Ureter (tissue), 1 donor: ENCODE data around the gene PRKCH. TPM values are rescaled to one million over a fixed set of nuclear protein-coding genes. Genes with fewer than 3 reads are reported as not detected.

Source experiments
- DNase-seq: peaks from one replicate; pipeline ENCODE4 v3.0.0-alpha.2; 2020; ENCODE audit warnings: low spot score
- total RNA-seq: library from RNA; stranded (reverse); gene quantifications from one replicate; pipeline ENCODE4 v1.2.4, GENCODE V29; 2023
- donor health status: DM: yes; HTN: yes; CAD: no.

PRKCH gene
- total RNA-seq, 1 donor from 2014 or later = 90.2 TPM

DNA sequence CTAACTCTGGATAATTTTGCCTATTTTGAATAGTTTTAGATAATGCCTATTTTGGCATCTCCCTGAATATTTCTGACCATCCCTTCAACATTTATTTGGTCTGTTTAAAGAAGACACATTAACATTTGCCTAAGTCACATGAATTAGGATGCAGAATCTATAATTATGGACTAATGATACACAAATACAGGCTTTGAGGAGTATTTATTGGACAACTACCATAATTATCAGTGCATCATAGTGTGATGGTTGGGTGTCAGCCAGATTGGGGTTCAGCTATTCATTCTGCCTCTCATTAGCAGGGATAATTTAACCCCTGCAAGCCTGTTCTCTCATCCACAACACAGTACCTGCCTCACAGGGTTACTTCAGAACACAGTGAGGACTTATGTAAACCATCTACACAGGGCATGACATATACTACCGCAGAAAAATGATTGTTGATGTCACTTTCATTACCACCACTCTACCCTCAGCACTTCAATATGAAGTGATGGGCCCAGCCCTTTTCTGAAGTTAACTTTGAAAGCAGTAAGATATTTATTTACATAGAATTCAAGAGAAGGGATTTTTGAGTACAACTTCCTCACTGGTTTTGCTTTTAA lies 14.4 kb downstream of the PRKCH start:
- no peak for DNase-seq

DNA sequence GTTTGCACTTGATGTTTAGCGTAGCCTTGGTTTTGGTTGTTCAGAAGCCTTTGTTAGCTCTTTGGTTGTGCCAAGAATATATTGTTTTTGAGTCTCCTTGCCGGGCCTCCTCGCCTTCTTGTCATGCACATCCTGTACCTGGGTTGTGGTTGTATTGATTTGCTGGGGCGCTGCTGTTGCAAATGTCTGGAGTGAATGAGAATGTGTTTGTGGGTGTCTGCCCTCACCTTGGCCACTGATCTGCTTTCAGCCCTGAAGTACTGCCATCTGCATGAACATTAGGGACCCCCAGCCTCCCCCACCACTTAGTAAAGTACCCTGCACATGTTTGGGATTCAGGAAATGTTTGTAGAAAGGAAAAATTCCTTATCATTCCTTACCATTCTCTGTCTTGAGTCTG lies 16.5 kb downstream of the PRKCH start:
- DNase-seq = no peak

DNA sequence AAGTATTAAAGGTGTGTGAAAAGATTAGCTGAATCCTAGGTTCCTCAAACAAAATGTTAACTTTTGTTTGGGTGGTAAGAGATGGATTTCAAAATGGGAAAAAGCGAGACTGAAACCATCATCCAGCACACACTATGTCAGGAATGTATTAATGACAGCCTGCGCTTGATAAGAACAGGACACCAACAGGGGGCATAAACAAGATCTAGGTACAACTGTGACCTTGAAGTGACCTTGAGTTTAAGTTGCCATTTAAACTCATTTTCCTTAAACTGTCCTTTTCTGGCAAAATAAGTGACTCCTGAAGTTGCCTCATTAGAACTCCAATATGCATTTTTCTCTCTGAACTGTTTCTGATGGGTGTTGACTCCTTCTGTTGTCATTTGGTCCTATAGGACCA lies 17.1 kb downstream of the PRKCH start:
- DNase-seq = no peak

DNA sequence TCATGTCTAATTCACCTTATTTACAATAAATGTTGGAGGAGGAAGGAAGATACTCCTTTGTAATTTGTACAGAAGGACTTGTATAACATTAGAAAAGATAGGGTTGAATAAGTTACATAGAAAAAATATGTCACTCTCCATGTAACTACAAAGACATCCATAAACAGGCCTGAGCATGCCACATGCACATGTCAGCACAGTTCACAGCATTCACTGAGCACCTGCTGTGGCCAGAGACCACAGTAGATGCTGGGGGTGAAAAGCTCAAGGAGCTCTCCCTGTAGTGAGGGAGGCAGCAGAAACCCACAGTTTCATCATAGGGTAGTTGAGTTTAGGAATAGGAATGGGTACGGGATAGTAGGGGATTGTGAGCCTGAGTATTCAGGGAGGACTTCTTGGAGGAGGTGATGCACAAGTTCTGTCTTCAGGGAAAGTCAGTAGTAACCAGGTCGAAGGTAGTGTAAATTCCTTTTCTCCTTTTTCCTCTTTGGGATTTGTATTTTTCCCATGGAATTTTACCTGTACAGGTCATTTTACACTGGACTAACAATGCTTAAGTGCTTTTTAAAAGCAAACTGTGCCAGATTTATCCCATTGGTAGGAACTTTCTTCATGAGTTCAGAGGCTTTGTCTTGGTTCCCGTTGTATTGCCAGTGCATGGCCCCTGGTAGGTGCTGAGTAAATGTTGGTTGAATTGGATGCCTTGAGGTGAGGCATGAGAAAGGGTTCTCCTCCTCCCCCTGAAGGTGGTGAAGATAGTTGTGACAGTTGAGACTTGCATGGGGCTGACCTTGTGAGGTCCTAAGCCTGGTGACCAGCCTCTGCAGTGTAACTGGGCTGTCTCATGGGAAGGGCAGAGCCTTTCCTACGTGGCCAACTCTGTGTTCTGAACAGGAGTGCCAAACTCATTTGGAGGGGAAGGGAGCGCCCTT lies 20.2 kb downstream of the PRKCH start:
- DNase-seq = no peak

DNA sequence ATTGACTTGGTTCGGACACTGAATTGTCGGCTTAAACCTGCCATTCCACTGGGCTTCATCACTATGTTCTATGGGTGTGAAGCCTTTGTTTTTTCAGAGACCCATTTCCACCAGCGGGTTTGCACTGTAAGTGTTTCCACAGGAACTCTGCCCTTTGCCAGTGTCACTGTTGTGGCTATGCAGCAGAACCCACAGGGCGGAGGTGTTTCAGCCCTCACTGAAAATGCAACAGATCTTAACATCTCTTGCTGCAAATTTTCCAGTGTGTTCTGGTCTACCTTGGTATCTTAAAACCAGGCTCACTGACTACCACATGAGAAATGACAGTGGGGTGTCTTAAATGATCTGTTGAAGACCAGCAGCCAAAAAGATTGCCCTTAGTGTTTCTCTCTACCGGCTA lies 21.1 kb downstream of the PRKCH start:
- DNase-seq = no peak

DNA sequence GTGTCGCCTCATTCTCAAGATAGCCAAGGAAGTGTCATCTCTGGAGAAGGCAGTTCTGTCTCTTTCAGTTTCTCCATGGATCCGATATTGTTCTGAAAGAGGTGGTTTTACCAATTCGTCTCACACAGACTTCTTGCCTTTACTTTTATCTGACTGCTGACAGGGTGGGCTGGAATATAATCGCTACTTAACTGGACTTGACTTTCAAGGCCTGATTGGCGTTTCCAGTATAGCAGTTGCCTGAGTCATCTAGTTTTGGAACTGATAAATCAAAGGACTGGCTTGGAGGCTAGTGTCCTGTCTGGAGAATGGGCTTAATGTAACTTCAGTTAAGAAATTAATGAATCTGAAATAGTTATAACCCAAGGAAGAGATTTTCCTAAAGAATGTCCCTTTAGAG lies 21.6 kb downstream of the PRKCH start:
- DNase-seq = no peak

DNA sequence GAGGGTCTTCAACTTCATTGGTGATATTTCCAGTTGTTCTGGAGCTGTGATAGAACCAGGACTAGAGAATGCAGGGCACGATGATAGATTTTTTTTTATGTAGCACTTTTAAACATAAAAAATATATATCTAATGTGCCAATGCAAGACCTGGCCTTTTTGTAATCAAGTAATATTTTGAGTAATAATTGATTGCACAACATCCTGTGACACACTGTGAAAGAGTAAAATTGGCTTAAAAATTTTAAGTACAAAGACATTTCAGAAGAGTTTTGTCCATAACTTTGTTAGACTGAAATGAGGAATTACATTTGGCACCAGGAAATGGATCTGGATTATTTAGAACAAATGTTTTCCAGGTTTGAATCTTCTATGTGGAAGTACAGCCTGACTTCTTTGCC lies 22.1 kb downstream of the PRKCH start:
- no peak for DNase-seq

DNA sequence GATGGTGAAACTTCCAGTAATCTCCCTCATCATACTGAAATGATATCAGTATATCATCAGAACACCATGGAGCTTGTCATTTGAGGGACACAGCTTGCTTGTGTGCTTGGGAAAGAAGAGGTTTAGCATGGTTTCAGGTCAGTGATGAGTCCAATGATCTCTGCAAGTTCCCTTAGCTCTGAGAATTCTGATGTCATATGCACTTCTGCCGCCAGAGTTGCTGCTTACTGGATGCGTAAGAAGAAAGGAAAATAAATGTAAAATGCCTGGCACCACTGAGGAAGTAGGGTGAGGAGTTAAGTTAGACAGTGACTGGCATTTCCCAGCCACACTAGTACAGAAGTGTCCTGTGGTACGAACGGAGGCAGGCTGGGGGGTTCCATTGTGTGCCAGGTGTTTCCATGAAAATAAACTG lies 22.6 kb downstream of the PRKCH start:
- no peak for DNase-seq

DNA sequence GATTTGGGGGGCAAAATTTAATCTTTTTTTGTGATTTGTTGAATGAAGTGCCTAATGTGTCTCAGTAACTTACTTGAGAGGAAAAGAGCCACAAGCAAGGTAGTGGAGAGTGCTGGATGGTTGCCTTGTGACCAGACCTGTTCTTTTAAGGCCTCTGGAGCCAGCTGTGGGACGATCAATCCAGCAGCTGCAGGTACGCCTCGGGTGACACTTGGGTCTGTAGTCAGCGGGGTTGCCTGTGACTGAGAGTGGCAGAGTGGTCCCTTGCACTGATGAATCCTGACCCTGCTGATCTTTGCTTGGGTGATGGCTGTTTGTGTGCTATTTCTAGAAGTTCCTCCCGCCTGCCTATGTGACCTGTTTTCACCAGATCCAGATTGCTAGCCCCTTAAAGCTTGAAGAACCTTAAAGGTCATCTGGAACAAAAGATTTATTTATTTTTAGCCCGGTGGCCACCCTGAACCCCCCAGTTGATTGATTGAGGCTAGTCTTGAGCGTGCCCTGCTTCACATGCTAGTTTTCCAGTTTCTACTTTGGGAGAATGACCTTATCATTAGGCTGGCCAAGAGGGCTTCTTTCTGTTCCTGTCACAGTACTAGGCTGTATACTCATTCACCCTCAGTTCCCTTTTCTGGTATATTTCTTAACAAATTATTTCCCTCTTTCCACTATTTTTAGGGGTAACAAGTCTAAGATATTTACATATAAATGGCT lies 23.2 kb downstream of the PRKCH start:
- no peak for DNase-seq

DNA sequence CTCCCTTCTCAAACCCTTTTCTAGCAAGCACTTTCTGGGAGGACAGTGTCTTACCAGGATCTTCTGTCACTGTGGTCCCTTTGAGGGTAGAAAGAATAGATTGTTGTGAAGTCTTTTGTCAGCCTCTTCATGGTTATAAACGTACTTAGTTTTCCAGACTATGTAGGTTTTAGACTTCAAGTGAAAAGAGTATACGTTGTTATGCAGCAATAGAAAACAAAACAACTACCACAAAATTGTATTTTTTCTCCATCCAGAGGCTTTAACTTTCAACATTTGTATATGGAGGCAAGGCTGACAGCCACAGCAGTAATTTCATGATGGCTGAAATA lies 23.7 kb downstream of the PRKCH start:
- no peak for DNase-seq

DNA sequence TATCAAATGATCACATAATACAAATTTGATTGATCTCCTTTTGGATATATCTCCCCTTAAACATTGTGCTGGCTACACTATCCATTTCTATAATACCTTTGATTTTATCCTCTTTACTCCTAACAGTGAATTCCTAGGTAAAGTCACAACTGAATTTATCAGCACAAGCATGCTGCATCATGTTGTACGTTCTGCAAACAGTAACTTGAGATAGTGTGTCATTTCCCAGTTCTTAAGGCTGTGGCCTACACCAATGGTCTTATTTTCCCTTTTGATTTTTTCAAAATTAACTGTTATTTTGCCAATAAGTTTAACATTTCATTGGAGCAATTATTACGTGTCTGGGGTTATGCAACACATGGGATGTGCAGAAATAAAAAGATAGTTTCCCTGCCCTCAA lies 24.8 kb downstream of the PRKCH start:
- no peak for DNase-seq

DNA sequence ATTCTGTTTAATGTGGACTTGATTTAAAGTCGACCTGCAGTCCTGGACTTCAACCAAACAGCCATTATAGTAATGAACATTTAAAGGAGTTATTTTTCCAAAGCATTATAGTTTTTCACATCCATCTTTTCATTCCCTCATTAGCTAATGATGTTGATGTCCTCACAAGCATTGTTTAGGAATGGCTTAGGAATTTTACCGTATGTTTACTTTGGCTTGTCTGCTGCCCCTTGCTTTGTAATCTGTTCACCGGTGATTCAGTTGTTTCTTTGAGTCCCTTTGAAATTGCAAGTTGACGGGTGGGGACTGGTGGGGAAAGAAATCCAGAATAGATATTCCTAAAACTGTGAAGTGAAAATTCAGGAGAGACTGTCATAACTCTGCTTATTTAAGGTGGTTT lies 25.4 kb downstream of the PRKCH start:
- DNase-seq = no peak

DNA sequence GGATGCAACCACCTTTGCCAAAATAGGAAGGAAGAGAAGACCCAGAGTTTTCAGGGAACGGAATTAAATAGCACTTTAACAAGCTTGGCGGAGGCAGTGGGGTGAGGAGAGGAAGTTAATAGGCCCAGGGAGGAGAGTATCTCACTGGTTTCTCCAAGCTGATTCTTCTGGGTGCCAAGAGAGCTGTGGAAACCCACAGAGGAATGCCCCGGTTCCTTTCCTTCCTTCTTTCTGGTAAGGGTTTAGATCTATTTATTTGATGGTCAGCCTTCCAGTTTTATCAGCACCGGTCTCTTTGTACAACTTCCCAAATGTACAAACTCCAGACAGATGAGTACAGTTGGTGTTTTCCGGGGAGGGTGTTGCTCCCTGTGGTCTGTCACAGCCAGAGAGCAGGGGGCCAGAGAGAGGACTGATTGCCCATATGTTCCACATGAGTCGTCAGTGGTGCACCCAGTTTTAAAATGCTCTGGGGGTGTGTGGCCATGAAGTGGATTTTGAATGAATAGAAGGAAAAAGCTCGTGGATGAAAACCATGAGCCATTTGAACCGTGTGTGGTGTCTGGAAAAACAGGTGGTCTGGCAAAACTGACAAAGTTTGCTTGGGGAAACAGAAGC lies 26.6 kb downstream of the PRKCH start:
- DNase-seq = no peak

DNA sequence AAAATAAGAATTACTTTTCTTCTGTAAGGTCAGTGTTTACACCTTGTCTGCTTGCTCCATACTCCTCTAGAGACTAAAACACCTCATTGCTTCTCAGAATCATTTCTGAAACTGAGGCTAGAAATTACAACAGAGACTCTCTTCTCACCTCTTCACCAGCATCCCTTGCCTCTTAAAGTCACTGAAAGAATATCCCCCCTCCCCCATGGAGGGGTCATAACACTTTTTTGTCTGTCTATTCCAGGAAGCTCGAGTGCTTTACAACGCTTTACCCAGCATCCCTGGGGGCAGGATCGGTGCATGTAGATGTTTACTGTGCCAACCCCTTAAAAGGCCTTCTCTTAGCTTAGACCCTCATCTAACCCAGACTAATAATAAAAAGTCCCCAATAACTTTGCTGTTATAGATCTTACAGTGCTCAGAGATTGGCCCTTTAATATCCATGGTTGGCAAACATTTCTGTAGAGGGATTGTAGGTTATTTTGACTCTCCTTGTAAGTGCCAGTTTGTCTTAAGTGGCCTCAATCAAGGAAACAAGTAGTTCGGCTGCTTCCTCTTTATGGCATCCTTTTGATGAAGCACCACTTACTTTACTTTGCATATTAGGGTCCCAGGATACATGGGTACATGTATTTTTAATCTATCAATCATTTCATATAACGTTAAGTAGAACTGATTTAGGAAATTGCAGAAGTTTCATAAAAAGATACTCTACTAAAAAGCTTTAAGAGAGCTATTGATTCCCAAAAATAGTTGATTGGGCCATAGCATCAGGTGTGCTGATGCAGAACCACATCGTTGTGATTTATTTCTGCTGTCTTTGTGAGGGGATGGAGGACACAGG lies 29.3 kb downstream of the PRKCH start:
- no peak for DNase-seq

DNA sequence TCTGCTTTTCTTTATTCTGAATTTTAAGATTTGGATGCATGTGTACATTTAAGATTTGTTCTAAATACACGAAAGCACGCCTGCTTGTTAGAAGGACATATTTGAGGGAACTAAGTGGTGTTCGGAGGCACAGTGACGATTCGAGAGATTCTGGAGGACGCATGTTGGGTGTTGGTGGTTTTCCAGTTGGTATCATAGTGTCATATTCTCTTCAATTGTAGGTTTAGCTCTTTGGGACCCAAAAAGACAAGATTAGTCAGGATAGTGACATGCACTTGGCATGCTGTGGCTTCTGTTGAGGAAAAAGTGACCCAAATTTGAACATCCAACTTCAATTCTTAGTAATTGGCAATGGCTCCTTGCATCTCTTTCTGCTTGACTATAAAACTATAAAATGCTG lies 30.1 kb downstream of the PRKCH start:
- no peak for DNase-seq

DNA sequence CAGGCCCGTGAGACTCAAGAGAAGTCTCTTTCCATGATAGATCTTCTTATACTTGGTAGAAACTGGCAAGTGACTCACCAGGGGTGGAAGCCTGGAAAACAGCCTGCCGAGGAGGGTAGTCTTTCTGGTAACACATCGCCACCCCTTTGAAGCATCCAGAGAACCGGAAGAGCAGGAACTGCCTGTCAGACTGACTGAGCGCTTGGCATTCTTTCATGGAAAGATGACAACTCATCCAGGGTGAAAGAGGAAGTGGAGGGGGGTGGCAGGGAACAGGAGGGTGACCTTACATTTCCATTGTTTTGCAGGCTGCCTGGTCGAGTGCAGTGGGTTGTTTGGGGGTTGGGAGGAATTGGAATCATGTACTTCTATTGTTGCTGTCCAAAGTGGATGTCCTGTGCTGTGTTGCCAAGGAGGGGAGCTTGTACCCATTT lies 34.5 kb downstream of the PRKCH start:
- peak; percentile 87 for DNase-seq

DNA sequence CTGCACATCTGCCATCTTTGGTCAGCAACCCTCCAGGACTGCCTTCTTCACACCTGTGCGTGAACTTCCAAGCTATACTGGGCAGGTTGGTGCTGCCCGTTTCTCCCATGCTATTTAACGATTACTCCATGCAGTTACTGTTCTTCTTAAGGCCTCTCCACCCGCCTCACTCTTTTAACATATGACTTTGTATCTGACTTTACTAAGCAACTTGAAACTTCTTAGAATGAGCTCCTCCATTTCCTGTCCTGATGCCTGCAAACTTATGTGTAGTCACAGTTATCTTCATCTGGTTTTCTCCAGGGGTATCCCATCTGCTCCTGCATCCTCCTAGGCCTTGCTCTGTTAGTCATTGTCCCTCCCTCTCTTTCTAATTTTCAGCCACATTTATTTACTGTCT lies 35.7 kb downstream of the PRKCH start:
- no peak for DNase-seq

DNA sequence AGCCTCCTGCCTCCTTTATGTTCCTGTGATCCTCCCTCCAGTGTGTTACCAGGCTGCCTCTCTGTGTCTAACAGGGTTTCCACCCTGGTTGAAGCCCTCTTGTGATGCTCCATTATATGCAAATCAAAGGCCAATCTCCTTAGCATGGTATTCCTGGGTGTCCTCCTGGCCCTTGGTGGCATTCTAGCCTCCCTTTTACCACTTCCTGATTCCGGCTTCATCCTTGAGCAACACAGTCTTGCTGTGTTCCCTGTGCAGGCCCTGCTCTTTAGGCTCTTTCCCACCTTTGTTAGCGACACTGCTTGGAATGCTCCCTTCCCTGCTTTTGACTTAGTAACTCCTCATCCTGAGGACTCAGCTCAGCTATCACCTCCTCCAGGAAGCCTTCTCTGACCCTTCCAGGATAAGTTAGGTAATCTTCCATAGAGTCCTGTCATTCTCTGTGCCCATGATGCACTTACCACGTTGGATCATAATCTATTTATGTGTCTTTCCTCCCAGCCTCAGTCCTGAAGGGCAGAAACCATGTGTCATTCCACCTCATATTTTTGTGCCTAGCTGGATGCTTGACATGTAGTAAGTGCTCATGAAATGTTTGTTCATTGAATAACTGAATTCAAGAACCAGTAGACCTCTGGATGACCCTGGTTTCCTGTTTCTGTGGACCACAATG lies 37.3 kb downstream of the PRKCH start:
- no peak for DNase-seq

DNA sequence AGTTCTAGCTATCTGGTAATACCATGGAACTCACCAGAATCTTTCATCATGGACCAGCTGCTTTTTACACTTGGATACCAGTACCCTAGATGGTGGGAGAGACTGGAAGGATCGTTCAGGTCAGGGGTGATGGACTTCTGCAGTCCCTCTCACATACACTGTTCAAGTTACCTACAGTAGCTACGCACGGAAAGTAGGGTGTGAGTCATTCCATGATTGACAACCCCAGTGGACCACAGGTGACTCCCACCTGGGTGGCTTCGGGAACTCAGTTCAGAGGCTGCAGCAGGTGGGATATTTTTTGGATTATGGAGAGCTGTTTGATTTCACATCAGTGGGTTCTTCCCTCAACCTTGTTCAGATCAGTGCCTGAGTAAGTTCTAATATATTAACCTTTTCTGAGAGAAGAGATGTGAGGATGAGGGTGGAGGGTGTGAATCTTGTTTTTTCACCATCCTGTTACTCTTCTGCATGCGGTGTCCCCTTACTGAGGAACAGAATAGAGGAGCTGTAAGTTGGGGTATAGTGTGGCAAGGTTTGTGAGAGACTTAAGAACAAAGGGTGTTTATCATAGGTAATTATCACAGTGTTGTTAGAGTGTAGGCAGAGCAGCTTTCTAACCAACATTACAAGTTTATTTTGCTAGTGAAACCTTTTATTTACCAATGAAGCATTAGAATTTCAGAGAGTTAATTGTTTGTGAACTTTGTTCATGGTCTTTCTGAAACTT lies 39.6 kb downstream of the PRKCH start:
- DNase-seq = no peak

DNA sequence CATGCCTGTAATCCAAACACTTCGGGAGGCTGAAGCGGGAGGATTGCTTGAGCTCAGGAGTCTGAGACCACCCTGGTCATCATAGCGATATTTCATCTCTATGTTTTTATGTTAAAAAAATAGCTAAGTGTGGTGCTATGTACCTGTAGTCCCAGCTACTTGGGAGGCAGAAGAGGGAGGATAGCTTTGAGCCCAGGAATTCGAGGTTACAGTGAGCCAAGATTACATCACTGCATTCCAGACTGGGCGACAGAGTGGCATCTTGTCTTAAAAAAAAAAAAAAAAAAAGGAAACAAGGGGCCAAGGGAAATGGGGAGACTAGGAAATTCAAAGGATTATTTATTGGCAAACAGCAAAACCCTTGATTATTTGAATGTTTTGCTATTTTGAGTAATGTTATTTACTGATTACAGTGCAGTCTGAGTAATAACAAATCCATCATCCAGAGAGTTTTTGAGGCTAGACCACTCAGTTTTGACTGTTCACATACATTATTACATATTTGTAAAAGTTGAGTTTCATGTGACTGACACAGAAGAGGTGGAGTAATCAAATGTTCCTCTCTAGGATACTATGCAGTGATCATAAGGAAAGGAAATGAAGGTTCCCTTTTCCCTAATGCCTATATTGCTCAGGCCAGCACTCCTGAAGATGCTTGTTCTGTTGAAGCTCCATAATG lies 40.8 kb downstream of the PRKCH start:
- no peak for DNase-seq
